NCI-H69 (cell line): ENCODE measurements around the gene UBE2V1.
"Not testable (repeated sequence)": the region's sequence is repeated elsewhere in the genome, so short reads cannot be mapped to it uniquely, and the experiment has no call there.

Experiments used
- DNase-seq: peaks from one replicate; lab custom pipeline; 2025; lab: John Stamatoyannopoulos, UW

UBE2V1 gene

DNA sequence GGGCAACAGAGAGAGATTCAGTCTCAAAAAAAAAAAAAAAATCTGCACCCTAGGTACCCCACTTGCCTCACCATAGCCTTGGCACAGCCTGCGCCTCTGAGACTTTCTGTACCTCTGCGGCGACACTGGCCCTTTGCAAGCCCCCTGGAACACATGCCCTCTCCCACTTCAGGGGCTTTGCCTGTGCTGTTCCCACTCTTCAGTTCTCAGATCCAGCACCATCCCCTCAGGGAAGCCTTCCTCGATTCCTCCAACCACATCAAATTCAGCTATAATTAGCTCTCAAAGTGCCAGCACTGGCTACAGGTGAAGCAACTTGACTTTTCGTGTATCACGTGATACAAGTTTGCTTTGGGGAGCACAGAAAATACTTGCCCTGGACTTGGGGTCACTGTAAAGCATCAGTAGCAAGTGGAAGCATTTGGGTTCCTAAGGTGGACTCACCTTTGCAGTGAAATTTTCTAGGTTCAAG lies 2.1 kb upstream of the UBE2V1 start:
- DNase-seq = no peak

DNA sequence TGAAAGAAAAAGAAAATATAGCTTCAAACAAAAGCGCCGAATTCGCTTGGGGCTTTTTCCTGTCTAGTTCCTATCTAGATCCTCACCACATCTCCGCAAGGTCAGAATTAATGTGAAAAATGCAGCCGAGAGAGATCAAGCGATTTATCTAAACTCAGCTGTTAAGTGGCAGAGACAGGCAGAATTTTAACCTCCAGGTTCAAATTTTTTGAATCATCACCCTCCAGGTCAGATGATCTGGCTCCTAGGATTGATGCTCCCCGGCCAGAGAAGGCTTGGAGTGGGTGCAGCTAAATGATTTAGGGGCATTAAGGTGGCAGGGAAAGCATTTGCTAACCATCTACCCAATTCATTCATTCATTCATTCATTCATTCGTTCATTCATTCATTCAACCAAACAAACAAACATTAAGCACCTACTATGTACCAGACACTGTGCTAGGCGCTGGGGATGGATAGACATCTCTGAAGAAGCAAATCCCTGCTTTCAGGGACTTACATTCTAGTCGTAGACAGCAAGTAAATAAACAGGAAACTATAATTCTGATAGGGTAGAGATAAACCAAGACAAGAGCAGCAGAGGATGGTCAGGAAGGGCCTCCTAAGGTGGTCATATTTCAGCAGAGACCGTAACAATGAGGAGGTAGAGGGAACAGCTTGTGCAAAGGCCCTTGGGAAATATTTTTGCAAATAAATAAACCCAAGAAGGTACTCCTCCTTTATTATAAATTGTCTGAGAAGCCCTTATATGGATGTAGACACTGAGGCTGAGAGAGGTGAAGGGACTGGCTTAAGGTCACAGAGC lies 672 bp upstream of the UBE2V1 start:
- no peak for DNase-seq

DNA sequence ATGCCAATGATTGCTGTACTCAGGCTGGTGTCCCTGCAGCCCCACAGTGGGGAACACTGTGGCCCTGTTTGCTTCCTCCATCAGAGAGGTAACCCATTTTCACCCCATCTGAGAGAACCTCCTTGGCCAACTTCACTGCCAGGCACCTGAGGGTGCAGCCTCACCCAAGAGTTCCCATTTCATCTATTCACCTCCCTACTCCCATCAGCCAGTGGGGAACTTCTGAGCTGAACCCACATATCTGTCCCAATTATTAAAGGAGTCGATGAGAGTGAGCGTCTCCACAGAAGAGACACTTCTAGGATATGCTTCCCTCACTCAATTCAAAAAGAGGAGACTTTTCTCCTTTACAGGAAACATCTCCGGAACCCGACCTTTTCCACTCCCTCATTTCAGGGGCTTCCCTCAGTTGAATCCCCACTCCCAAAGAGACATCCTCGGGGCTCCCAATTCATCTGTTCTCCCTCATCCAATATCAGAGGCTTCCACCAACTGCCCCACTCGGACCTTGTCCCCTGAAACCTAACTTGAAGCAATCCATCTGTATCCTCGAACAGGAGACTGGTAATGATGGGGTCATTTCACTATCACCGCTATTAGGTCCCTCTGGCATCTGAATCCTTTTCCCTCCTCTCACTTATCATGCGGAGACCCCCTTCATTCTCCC lies 988 bp downstream of the UBE2V1 start:
- no peak for DNase-seq

DNA sequence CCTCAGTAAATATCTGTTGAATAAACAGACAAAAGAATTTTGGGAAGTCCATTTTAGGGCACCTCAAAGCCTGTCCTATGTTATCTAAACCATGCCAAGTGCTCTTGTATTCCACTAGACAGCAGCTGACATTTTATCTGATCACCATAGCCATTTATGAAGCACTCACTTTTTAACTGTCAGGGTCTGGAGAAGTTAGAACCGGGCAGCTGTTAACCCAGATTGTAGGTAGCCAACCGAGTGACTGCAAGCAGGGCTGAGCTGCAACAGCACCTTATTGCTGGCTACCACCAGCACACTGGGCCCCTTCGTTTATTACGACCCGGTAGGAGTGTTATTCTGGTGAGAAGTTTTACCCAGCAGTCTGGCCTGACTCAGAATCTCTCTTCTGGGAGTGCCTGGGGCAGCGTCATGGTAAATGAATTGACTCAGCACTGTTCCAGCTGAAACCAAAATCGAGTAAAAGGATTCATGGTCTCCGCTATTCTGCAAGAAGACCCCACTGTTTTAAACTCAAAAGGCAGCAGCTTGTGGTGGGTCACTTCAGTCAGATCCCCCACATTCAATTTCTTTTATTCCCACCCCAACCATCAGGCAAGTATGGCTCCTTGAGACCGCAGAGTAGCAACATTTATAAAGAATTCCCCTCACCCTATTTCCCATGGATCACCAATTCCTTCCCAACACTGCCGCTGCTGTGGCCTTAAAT lies 1.7 kb downstream of the UBE2V1 start:
- DNase-seq = no peak

DNA sequence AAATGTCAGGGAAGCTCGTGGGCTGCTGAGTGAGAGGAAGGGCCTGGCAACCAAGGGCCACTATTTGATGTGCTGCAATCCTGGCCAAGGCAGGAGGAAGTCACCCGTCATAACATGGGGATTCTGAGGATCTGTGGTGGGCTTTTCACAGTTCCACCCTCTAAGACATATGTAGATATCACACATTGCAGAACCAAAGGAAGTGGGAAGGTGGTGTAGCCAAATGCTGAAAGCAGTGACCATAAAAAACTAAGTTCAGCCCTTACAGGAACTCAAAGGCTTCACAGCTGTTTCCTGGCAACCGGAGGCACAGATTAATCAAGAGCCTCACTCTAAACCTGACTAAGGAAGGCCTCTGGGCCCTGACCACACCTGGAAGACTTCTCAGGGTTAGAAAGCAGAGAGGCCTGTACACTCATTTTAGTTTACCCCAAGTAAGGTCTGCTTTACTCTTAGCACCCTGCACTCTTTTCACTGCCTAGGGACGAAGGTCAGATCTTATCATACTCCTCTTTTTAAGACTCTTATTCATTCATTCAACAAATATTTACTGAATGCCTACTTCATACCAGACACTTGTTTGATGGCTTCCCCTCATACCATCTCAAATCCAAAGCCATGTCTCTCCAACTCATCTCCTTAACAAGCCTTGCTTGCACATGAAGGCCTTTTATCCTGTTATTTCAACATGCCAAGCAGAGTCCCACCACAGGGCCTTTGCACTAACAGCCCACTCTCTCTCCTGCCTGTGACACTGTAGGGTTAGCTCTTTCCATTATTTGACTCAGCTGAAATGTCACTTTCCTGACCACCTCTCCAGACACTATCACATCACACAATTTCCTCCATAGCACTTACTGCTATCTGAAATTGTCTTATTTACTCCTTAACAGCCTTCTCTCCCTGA lies 2.6 kb downstream of the UBE2V1 start:
- no peak for DNase-seq

DNA sequence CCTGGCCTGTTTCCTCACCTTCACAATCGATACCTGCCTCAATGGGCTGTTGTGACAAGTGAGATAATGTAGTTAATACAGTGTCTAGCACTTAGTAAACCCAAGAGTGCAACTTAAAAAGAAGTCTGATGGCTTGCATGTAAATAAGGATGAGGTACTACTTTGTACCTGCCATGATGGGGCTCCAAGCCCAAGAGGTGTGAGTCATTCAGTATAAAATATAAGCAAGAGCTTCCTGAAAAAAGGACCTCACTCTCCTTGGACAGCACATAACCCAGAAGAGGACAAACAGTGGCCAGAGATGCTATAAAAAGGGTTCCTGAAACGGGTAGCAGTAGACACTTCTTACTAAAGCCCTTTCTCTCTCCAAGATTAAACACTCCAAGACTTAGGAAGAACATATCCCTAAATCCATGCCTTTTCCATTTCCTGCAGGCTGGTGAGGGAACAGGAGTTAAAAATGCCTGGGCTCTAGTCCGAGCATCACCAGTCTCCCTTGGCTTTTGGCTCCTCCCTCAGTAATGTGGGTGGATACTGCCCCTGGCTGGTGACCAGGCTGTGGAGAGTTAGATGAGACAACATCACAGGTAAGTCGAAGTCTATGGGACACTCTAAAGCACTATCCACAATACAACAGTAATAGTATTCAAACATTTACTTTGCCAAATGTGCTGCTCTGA lies 4.3 kb downstream of the UBE2V1 start:
- DNase-seq = no peak

DNA sequence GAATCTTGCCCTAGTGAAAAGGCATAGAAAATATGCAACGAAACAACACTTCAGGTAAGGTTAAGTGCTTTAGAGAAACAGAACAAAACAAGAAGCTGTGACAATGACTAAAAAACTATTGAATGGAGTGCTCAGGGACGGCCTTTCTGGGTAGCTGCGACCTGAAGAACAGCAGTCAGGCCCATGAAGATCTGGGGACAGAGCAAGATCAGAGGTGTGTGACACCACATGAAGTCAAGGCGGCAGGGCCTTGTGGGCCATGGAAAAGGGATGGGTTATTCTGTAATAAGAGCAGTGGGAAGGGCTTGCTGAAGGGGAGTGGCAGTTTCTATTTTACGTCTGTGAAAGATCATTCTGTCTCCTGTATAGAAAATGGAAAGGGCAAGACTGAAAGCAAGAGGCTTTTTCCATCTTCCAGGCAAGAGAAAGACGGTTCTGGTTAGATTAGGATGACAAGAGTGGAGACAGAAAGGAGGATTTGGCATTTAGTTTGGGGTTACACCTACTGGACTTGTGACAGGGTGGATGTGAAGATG lies 5.1 kb downstream of the UBE2V1 start:
- no peak for DNase-seq

DNA sequence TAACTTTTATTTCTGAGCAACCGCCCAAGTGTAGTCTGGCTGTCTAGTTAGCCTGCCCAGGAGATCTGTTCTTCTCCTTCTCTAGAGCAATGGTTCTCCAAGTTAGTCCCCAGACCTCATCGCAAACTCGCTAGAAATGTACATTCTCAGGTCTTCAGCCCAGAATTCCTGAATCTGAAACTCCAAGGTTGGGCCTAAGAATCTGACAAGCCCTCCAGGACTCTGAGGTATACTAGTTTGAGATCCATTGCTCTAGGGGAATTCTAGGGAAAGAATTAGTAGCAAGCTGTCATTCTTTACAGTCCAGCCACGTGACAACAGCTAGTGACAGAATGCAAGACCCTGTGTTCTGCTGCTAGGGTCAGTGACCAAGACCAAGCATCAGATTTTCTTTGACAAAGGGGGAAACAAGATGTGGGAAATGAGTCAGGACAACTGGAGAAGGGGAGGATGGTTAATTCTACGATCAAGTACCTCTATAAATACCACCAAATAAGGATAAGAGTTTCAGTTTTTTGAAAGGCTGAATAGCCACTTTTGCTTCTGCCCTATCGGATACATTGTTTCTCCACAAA lies 5.8 kb downstream of the UBE2V1 start:
- no peak for DNase-seq

DNA sequence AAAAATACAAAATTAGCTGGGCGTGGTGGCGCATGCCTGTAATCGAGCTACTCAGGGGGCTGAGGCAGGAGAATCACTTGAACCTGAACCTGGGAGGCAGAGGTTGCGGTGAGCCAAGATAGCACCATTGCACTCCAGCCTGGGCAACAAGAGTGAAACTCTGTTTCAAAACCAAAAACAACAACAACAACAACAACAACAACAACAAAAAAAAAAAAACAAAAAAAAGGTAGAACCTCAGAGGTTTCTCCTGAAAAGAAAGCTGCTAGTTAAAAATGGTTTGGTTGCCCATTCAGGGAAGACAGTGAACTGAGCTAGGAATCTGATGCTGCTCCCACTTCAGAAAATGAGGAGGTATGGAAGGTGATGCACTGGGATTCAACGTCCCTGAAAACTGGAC lies 6.3 kb downstream of the UBE2V1 start:
- DNase-seq = not testable (repeated sequence)

DNA sequence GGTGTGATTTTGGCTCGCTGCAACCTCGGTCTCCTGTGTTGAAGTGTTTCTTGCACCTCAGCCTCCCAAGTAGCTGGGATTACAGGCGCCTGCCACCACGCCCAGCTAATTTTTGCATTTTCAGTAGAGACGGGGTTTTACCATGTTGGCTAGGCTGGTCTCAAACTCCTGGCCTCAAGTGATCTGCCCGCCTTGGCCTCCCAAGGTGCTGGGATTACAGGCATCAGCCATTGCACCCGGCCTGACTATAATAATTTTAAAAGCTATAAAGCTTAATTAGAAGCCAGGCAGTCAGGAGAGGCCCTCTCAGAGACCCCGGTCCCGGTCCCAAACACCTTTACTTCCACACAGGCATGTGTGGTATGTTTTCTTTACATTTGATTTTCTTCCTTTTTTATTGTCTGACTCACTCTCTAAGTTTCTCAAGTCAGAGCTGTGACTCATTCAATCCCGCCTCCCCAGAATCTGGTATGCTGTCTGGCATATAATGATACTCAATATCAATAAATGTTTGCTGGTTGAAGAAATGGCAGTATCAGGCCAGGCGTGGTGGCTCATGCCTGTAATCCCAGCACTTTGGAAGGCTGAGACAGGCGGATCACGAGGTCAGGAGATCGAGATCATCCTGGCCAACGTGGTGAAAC lies 9.4 kb downstream of the UBE2V1 start:
- DNase-seq = not testable (repeated sequence)

DNA sequence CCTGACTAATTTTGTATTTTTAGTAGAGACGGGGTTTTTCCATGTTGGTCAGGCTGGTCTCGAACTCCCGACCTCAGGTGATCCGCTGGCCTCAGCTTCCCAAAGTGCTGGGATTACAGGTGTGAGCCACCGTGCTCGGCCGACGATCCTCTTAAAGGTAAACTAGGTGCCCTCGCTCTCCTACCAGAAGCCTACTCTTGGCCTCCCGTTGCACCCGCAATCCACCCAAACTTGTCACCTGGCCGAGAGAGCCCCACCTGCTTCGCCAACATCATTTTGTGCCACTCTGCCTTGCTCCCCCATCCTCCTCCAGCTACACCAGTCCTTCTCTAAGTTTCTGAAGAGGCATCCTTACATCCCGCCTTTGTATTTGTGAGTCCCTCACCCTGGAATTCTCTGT lies 10.4 kb downstream of the UBE2V1 start:
- not testable (repeated sequence) for DNase-seq

DNA sequence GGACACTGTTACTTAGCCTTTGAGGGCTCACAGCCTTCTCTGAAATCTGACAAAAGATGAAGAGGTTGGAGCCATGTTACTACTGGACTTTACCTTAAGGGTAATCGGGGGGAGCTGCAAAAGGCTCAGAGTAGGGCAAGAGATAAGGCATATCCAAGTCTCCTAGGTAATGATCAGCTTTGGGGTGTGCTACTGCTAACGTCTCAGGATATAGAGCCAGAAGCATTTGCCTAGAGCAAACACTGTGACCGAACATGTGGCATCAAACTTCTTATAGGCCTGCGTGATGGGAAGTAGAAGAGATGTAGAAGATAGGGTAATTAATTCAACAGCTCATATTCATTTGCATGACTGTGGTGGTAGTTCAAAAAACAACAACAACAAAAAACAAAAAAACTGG lies 11.1 kb downstream of the UBE2V1 start:
- no peak for DNase-seq

DNA sequence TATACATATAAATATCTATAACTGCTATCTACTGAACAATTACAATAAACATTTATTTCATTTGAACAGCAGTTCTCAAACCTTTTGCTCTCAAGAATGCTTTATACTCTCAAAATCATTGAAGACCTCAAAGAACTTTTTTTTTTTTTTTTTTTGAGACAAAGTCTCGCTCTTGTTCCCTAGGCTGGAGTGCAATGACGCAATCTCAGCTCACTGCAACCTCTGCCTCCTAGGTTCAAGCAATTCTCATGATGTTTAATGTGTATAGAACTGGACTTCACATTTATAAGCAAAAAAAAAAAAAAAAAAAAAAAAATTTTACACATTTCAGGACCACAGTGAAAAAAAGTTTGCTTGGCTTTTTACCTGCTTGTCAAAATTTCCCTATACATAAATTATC lies 11.7 kb downstream of the UBE2V1 start:
- no peak for DNase-seq

DNA sequence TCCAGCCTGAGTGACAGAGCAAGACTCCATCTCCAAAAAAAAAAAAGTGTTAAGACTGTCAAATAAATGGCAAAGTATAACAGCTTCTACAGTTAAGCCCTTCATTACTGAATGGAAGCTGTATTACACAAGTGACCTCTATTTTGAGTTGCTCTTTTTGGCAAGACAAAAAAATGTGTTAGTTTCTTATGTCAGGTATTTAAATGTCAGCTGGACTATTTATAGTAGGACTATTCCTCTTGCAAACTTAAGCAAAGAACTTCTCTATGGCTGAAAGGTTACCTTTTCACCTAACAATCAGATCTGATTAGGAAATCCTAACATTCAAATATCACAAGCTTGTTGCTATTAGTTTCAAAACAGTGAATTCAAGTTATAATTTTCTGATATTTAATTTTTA lies 12.4 kb downstream of the UBE2V1 start:
- no peak for DNase-seq

DNA sequence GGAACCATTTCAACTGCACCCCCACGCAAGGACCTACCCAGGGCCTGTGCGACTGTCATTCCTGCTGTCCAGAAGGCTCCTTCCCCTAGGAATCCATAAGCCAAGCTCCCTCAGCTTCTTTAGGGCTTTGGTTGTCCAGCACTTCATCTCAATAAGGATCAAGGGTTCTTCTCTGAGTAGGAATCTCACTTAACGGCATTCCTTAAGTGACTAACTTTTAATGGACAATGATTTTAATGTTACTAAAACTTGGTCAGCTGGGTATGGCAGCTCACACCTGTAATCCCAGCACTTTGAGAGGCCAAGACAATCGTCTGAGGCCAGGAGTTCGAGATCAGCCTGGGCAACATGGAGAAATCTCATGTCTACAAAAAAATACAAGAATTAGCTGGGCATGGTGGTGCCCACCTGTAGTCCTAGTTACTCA lies 13.4 kb downstream of the UBE2V1 start:
- no peak for DNase-seq

DNA sequence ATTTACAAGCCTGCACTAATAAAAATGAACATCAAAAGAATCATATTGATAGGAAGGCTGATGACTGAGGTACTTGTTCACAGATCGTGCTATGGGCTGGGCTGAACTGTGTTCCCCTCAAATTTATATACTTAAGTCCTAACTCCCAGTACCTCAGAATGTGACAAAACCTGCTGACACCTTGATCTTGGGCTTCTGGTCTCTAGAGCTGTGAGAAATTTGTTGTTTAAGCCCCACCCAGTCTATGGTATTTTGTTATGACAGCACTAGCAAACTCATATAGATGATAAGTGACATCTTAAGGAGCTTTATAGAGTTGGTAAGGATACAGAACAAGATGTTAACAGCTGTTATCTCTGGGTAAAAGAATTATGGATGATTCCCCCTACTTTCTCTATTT lies 13.8 kb downstream of the UBE2V1 start:
- DNase-seq = no peak

DNA sequence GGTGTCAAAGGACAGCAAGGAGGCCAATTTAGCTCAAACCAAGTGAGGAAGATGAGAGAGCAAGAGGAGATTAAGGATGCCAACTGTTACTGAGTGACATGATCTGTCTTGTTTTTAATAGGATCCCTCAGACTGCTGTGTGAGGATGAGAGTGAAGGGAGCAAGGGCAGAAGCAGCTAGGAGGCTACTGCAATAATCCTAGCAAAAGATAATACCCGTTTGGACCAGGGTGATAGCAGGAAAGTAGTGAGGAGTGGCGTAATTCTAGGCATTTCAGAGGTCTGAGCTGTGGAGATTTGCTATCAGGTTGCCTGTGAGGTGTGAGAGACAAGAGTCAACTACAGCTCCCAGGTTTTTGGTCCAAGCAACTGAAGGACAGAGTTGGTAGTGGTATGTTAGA lies 14.7 kb downstream of the UBE2V1 start:
- DNase-seq = no peak

DNA sequence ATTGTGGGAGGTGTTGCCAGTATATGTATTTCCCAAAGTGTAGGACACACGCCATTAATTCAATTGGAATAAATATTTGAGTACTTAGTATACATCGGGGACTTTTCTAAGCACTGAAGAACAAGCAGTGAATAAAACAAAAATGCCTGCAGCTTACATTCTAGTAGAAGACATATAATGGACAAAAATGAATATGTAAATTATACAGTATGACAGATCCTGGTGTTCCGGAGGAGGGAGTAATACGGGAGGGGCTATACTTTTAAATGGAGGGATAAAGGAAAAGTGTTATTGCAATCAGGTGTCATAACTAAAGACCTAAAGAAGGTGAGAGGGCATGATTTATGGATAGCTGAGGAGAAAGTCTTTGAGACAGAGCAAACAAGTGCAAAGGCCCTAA lies 15.1 kb downstream of the UBE2V1 start:
- DNase-seq = no peak

DNA sequence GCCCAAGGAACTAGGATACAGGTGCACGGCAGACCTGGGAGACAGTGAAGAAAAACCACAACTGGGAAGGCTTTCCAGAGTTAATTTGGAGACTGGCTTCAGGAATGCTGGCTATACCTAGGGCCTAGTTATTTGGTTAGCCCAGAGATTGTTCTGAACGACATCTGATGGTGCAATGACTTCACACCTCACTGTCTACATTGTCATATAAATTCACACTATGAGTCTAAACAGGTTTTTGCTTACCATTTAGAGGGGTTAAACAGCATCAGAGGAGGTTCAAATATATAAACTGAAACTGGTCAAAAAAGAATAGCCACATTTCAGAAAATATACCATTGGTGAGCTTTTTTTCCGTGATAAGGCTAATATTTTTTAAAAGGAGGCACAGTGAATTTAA lies 16.7 kb downstream of the UBE2V1 start:
- DNase-seq = no peak

DNA sequence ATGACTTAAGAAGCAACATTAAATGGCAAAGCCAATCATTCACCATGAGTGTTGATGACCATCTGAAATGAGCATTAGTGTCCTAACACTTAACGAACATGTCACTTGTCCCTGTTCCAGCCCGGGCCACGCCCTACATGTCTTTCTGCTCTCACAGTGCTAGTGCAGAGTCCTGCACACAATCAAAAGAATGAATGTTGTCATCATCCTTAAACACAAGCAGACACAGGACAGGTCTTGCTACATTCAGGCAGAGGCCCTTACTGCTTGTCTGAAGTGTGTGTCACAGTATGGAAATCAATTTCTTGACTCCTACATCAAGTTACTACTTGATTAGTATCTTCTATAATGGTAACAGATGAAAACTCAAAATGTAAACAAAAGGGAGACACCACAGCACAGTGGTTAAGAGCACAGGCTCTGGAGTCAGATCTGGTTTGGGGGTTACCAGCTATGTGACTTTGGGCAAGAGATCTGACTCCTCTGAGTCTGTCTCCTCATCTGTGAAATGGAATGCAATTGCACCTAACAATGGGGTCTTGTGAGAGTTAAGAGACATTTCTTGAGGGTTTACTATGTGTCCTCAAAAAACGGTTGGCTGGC lies 17.4 kb downstream of the UBE2V1 start:
- DNase-seq = no peak
